ENCODE results near the gene COMMD1. TPM values are rescaled to one million over a fixed set of nuclear protein-coding genes. Genes with fewer than 3 reads are reported as not detected.
"Not testable (repeated sequence)": the region's sequence is repeated elsewhere in the genome, so short reads cannot be mapped to it uniquely, and the experiment has no call there.

COMMD1 gene
- polyA plus RNA-seq, 4 donors = 53.9 to 84.7 (median 75.7) TPM

DNA sequence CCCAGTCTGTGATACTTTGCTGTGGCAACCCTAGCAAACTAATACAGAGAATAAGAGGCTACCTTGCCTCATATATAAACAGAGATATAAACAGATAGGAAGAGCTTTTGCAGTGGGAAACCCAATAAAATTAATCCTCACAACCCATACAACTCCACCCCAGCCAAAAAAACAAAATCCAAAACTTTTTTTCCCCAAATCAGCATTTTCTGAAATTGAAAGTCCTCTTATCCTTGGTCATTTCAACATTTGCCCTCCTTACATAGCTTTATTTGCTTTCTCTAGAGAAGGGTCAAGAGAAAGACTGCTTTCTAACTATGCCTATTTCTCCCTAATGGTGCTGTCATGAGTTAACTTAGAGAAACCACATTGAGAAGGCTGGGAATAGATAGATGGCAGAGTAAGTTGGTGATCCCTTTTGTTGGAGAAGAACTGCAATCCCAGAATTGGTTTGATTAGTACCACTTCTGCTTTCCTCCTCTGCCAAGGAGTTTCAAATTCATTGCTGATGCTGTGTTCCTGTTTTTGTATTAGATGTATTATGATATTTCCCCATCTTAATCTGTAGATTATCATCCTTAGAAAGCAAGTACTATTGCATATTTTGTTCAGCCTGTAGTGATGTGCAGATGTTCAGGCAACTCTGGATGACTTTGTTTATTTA is 214.0 kb downstream of the COMMD1 start:
- no peak for DNase-seq (ENCODE audit: low read depth in 4 of 4, low spot score in 2 of 4)

GRCh38 chr2:62126239-62126638 is 220.8 kb downstream of the COMMD1 start:
- not testable (repeated sequence) for DNase-seq (ENCODE audit: low read depth in 4 of 4, low spot score in 2 of 4)

DNA sequence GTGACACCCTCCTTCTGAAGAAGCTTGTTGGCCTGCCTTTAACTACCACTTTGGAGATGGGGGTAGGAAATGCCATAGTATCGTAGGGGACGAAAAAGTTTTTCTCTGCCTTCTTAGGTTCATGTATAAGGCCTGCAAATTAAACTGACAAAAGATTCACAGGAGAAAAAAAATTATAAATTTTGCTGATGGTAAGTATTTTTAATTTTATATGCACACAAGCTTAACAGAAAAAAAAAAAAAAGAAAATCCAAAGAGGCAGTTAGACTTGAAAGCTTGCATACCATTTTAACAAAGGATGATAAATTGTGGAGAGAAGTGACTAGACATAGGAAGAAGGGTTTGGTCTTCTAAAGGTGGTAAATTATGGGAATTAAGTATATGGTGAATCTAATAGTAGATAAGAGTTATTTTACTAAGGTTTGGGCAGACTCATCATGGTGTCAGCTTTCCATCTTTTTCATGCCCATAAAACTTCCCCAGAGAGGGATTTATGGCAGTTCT is 227.9 kb downstream of the COMMD1 start:
- DNase-seq (ENCODE audit: low read depth in 4 of 4, low spot score in 2 of 4) = no peak

DNA sequence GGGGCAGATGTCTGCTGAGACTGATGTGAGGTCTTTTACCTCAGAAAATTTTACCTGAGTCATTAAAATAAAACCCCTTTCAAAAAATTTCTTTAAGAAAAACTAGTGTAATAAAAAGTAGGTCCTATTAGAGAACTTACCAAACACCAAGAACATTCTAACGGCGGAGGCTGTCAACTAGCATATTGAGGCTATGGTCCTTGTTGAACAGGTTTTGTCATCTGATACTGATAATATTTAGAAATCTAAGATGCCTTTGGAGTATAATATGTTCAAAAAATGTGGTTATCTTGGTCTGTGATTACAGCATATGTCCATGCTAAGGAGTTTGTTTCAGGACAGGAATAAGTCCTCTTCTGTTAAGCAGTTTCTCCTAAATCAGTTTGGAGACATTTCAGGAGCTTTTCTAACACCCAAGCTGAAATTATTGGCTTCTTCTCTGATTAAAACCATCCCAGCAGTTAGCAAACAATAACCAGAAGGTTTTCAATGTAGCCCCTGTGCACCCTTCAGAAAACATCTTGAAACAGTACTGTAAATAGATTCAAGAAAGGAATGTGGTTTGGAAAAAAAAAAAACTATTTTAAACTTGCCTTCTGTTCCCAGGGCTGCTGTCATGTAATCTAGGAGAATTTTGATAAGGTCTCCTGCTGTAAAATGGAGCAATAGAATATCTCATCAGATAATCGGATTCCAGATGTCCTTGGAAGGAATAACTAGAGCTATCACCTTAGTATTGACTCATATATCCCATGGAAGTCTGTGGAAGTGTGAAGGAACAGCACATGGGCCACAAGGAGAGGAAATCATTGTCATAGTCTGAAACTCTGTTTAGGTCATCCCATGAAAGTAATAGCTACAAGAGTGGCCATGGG is 231.7 kb downstream of the COMMD1 start:
- DNase-seq (ENCODE audit: low read depth in 4 of 4, low spot score in 2 of 4) = no peak

DNA sequence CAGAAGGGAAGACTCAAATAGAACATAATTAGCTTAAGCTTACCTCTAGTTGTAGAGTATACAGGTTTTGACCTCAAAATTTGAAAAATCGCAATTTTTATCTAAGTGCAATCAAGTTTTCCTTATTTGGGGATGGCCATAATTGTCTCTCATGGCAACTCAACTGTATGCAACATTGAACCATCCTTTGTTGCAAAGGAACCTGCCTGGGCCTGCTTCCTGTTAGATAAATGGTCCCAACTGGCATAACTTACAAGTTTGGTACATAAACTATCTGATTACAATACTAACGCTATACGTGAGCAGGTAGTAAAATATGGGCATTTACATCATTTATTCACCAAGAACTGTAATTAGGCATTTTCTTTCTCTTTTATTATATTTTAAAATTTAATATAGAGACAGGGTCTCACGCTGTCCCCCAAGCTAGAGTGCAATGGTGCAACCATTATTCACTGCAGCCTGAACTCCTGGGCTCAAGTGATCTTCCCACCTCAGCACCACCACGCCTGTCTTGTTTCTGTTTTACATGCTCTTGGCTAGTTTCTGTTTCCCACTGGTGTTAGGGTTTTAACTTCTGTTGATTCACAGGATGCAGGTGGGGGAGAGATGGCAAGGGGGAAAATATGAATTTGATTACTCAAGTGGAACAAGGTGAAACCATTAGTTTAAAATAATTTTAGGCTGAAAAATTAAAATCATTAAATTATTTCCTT is 235.1 kb downstream of the COMMD1 start:
- no peak for DNase-seq (ENCODE audit: low read depth in 4 of 4, low spot score in 2 of 4)

GRCh38 chr2:62141142-62141740 is 235.8 kb downstream of the COMMD1 start:
- DNase-seq (ENCODE audit: low read depth in 4 of 4, low spot score in 2 of 4) = no peak

DNA sequence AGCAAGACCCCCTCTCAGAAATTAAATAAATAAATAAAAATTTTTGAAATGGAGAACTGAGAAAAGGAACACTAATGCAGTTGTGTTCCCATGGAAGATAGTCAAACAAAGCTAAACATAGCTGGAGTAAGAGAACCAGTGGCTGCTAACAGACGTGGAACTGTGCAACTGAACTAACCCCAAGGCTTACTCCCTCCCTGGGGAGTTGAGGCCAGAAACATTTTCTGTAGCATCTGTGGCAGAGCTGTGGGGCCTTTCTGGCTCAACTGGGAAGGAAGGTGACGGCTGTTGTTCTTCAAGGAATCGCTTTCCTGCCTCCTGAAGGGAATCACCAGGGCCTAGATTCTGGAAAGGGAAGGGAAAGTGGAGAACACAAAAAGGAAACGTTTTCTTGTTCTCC is 236.6 kb downstream of the COMMD1 start:
- DNase-seq (ENCODE audit: low read depth in 4 of 4, low spot score in 2 of 4) = no peak

- no peak for DNase-seq (ENCODE audit: low read depth in 4 of 4, low spot score in 2 of 4)
These were observed 238.2 kb downstream of the COMMD1 start for GRCh38 chr2:62143696-62144095.

GRCh38 chr2:62144689-62145477 is 239.4 kb downstream of the COMMD1 start:
- DNase-seq (ENCODE audit: low read depth in 4 of 4, low spot score in 2 of 4) = no peak

DNA sequence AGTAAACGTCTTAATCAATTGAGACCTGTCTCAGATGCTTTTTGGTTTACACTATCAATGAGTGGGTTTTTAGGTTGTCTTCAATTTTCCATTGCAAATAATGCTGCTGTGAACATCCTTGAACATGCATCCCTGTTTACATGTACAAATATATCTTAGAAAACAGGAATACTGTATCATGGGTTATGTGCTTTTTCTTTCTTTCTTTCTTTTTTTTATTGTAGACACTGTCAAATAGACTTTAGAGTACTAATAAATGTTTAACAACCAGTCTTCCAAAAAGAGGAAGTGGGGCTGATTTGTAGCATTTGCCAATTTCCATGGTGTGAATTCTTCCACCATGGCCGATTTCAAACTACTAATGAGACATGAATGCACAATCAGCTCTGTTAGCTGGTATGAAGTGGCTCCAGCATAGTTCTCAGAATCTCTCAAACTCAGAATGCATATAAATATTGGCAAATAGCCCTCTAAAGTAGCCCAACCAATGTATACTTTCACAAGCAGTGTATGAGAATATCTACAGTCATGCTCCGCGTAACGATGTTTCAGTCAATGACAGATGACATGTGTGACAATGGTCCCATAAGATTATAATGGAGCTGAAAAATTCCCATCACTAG is 240.1 kb downstream of the COMMD1 start:
- no peak for DNase-seq (ENCODE audit: low read depth in 4 of 4, low spot score in 2 of 4)

DNA sequence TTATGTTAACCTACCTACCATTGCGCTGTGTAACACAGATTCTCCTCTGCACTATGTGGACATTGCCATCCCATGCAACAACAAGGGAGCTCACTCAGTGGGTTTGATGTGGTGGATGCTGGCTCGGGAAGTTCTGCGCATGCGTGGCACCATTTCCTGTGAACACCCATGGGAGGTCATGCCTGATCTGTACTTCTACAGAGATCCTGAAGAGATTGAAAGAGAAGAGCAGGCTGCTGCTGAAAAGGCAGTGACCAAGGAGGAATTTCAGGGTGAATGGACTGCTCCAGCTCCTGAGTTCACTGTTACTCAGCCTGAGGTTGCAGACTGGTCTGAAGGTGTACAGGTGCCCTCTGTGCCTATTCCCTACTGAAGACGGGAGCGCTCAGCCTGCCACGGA is 241.3 kb downstream of the COMMD1 start:
- not testable (repeated sequence) for DNase-seq (ENCODE audit: low read depth in 4 of 4, low spot score in 2 of 4)

DNA sequence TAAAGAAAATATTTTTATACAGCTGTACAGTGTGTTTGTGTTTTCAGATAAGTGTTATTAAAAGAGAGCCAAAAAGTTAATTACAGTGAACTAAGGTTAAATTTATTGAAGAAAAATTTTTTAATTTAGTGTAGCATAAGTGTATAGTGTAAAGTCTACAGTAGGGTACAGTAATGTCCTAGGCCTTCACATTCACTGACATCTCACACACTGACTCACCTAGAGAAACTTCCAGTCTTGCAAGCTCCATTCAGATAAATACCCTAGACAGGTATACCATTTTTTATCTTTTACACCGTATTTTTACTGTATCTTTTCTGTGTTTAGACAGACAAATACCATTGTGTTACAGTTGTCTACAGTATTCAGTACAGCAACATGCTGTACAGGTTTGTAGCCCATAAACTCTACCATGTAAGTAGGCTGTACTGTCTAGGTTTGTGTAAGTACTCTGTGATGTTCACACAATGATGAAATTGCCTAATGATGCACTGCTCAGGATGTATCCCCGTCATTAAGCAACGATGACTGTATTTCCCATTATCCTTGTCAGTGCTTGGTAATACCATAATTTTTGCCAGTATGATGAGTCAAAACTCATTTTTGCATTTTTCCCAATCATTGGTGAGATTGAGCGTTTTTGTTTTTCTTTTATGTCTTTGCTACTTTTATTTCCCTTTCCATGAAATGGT is 242.3 kb downstream of the COMMD1 start:
- DNase-seq (ENCODE audit: low read depth in 4 of 4, low spot score in 2 of 4) = no peak

DNA sequence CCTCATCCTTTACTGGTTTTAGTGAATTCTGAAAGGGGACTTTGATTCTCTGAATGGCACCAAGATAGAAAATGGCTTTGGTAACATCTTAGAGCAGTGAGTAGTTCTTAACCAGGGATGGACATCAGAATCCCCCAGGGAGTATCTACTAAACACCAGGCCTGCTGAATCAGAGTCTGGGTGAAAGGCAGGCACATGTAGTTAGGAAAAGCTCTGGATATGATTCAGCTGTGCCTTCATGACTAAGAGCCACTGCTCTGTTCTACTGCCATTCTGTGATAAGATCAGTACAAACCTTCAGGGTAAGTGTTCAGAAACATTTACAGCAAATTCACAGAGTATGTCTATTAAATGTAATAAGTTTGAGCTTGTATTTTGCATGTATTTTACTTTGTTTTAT is 244.2 kb downstream of the COMMD1 start:
- DNase-seq (ENCODE audit: low read depth in 4 of 4, low spot score in 2 of 4) = no peak

DNA sequence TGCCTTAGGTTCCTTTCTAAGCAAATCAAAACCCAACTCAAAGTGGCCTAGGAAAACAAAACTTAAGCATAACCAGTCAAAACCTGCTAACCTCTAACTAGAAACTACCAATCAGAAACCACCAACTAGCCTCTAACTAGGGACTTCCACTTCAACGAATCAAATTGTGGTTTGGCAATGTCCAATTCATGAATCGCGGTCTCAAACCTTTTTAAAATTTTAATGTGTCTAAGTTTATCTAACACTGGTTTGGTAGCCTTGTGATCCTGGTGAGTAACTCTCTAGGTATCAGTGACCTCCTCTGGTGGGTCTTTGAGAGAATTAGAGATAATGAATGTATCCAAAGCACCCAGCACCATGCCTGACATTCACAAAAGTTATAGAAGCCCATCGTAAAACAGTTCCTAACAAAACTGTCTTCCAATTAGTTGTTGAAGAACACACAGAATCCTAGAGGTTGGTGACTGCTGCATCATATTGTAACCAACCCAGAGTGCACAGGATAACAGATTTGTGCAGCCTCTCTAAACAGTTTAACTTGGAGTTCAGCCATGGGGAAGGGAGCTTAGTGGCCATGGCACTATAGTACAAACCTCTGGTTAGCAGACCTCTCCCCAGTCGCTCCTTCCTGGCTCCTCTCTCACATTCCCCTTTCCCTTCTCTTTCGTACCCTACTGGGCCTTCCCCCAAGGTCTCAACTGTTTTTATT is 245.3 kb downstream of the COMMD1 start:
- no peak for DNase-seq (ENCODE audit: low read depth in 4 of 4, low spot score in 2 of 4)

DNA sequence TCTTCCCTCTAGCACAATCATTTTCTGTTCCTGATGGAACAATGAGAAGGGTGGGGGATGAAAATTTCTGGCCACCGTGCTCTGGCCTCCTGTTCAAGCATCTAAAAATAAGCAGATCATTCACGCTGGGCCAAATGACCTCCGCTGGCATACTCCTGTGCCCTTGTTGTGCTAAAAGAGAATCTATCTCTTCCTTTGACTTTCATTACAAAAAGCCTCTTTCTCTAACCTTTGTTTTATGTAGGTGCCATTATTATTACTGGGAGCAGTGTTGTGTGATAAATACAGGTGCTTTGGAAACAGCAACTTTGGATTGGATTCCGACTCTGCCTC is 245.8 kb downstream of the COMMD1 start:
- DNase-seq (ENCODE audit: low read depth in 4 of 4, low spot score in 2 of 4) = no peak

DNA sequence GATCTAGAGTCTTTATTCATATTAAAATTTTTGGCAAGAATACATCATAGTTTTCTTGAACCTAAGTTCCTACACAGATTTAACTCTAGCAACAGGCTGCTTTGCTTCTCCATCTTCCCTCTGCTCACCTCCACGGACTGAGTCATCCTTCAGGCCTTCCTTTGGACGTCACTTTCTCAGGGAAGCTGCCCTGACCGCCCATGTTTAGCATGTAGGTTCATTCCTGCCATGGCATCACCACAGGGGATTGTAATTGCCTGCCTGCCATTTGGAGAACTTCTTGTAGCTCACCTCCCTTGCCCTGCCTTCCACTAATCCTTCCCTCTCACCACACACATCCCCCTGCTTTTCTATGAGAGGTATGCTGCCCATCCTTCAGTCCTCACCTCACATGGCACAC is 246.5 kb downstream of the COMMD1 start:
- no peak for DNase-seq (ENCODE audit: low read depth in 4 of 4, low spot score in 2 of 4)

DNA sequence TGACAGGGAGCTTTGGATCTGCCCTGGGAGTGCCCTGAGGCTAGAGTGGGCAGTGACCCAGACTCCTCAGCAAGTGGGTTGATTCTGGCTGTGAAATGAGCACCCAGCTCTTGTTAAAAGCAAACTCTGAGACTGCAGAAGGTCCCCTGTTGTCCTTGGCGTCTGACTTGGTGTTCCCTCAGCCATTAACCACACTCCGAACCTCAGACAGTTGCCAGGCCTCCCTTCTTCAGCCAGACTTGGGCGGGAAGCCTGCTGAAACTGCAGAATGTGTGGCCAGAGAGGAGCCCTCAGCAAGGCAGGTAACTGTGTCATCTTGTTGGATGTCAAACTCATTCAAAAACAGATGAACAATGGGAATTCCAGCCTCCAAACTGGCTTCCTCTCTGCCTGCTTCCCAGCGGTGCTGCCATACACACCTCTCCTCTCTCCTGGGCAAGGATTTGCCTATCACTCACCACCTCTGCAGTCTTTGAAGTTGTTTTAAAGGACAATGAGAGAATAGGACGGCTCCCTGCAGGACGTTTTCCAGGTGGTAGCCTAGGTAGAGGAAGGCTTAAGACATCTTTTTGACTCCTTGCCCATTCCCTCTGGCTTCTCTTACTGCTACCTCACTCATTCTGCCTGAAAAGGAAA is 251.5 kb downstream of the COMMD1 start:
- no peak for DNase-seq (ENCODE audit: low read depth in 4 of 4, low spot score in 2 of 4)
